ENCODE measurements around the gene CCDC3.
"Not testable (repeated sequence)": the region's sequence is repeated elsewhere in the genome, so short reads cannot be mapped to it uniquely, and the experiment has no call there.

The CCDC3 gene

GRCh38 chr10:13000431-13000830 lies 1.1 kb downstream of the CCDC3 start:
- no peak for DNase-seq

GRCh38 chr10:12999849-13000248 lies 1.7 kb downstream of the CCDC3 start:
- DNase-seq = no peak

- no peak for DNase-seq
Measured at GRCh38 chr10:12995425-12995861, 6.1 kb downstream of the CCDC3 start.

GRCh38 chr10:12993595-12993994 lies 7.9 kb downstream of the CCDC3 start:
- no peak for DNase-seq

GRCh38 chr10:12985347-12985746 lies 16.2 kb downstream of the CCDC3 start:
- no peak for DNase-seq

GRCh38 chr10:12984165-12984747 lies 17.3 kb downstream of the CCDC3 start:
- no peak for DNase-seq

- not testable (repeated sequence) for DNase-seq
Measured at GRCh38 chr10:12983568-12983967, 17.9 kb downstream of the CCDC3 start.

GRCh38 chr10:12981570-12981969 lies 19.9 kb downstream of the CCDC3 start:
- DNase-seq = no peak

GRCh38 chr10:12980713-12981306 lies 20.7 kb downstream of the CCDC3 start:
- no peak for DNase-seq

- no peak for DNase-seq
Measured at GRCh38 chr10:12980102-12980661, 21.3 kb downstream of the CCDC3 start.

- no peak for DNase-seq
Measured at GRCh38 chr10:12978891-12979290, 22.6 kb downstream of the CCDC3 start.

GRCh38 chr10:12975906-12976305 lies 25.6 kb downstream of the CCDC3 start:
- no peak for DNase-seq

GRCh38 chr10:12975266-12975665 lies 26.2 kb downstream of the CCDC3 start:
- no peak for DNase-seq

- DNase-seq = no peak
Measured at GRCh38 chr10:12974491-12975199, 26.9 kb downstream of the CCDC3 start.

- no peak for DNase-seq
Measured at GRCh38 chr10:12974078-12974477, 27.4 kb downstream of the CCDC3 start.

- DNase-seq = no peak
Measured at GRCh38 chr10:12973149-12973718, 28.3 kb downstream of the CCDC3 start.

- DNase-seq = no peak
Measured at GRCh38 chr10:12972146-12972545, 29.4 kb downstream of the CCDC3 start.

GRCh38 chr10:12971001-12971788 lies 30.3 kb downstream of the CCDC3 start:
- no peak for DNase-seq

- DNase-seq = no peak
Measured at GRCh38 chr10:12969951-12970350, 31.6 kb downstream of the CCDC3 start.

GRCh38 chr10:12966067-12966466 lies 35.4 kb downstream of the CCDC3 start:
- DNase-seq = no peak

GRCh38 chr10:12965571-12965970 lies 35.9 kb downstream of the CCDC3 start:
- DNase-seq = no peak
